CD4-positive, alpha-beta memory T cell (primary cell): Measurements from ENCODE around the gene TTC19. TPM values are rescaled to one million over a fixed set of nuclear protein-coding genes. Genes with fewer than 3 reads are reported as not detected.

Experiments
- CTCF ChIA-PET: fragments of 350-600 bp; sonication (Branson Sonifier 250); formaldehyde crosslinking; loops from one replicate; lab custom pipeline; 2021; ENCODE audit warnings: inconsistent platforms; ENCODE audit not compliant: partially characterized antibody; lab: Charles Lee
- POLR2A ChIA-PET: fragments of 350-600 bp; sonication (Branson Sonifier 250); formaldehyde crosslinking; loops from one replicate; lab custom pipeline; 2021; ENCODE audit not compliant: partially characterized antibody; lab: Charles Lee
- DNase-seq, 5 donors: peaks; one replicate each; pipeline versions ENCODE4 v3.0.0 to v3.0.0-alpha.2; 2020 to 2022; ENCODE audit warnings: mixed read lengths in 1 of 5
- H3K27ac ChIP-seq: one replicate; pipeline ENCODE4 v1.7.0; 2013; ENCODE audit warnings: low read depth, low read length
- H3K27me3 ChIP-seq: 2 replicates; pipeline ENCODE4 v1.7.0; 2013; ENCODE audit warnings: mild to moderate bottlenecking, low read length, moderate library complexity; ENCODE audit not compliant: insufficient read depth
- H3K36me3 ChIP-seq: 2 replicates; pipeline ENCODE4 v1.7.0; 2013; ENCODE audit warnings: mild to moderate bottlenecking, low read length, moderate library complexity; ENCODE audit not compliant: insufficient read depth
- H3K4me1 ChIP-seq: 2 replicates; pipeline ENCODE4 v1.7.0; 2013; ENCODE audit warnings: mild to moderate bottlenecking, low read length, moderate library complexity; ENCODE audit not compliant: insufficient read depth
- H3K4me3 ChIP-seq, 2 donors: one replicate each; pipeline ENCODE4 v1.7.0; 2013; ENCODE audit warnings: low read length in 2 of 2, mild to moderate bottlenecking in 1 of 2
- H3K9me3 ChIP-seq, 2 donors: one replicate each; pipeline ENCODE4 v1.7.0; 2013; ENCODE audit warnings: low read length in 2 of 2, control low read depth in 1 of 2; ENCODE audit not compliant: control insufficient read depth in 1 of 2
- H3K27ac Mint-ChIP-seq, 7 donors: one replicate each; pipeline ENCODE4 v1.8.0; 2020 to 2021; ENCODE audit warnings: mixed read lengths in 7 of 7, mild to moderate bottlenecking in 6 of 7, inconsistent platforms in 3 of 7, moderate library complexity in 3 of 7
- H3K27me3 Mint-ChIP-seq, 2 donors: one replicate each; pipeline ENCODE4 v1.8.0; 2020 to 2021; ENCODE audit warnings: mixed read lengths in 2 of 2
- H3K36me3 Mint-ChIP-seq, 2 donors: one replicate each; pipeline ENCODE4 v1.8.0; 2020 to 2021; ENCODE audit warnings: mixed read lengths in 2 of 2, inconsistent platforms in 1 of 2, mild to moderate bottlenecking in 1 of 2
- H3K4me1 Mint-ChIP-seq, 4 donors: one replicate each; pipeline ENCODE4 v1.8.0; 2020 to 2021; ENCODE audit warnings: mixed read lengths in 4 of 4, mild to moderate bottlenecking in 1 of 4
- H3K4me3 Mint-ChIP-seq, 8 donors: one replicate each; pipeline ENCODE4 v1.8.0; 2020 to 2021; ENCODE audit warnings: mixed read lengths in 8 of 8, mild to moderate bottlenecking in 7 of 8, moderate library complexity in 6 of 8, inconsistent platforms in 3 of 8
- H3K9me3 Mint-ChIP-seq, 8 donors: one replicate each; pipeline ENCODE4 v1.8.0; 2020 to 2021; ENCODE audit warnings: mixed read lengths in 8 of 8, mild to moderate bottlenecking in 5 of 8, inconsistent platforms in 3 of 8, moderate library complexity in 1 of 8
- intact Hi-C: fragments of 100-400 bp; cut with micrococcal nuclease; formaldehyde crosslinking; loops from one replicate; pipeline ENCODE4 v1.15.1; 2023
- polyA plus RNA-seq, 2 donors: library from polyadenylated mRNA; unstranded; fragments of 300-500 nt; fragmentation: Illumina TruSeq; gene quantifications; one replicate each; pipeline ENCODE4 v1.2.3, GENCODE V29; 2021
- total RNA-seq, 2 experiments: library from RNA; stranded (reverse); gene quantifications; one replicate each; pipeline ENCODE4 v1.2.3, GENCODE V29; 2021

The TTC19 gene
- total and polyA plus RNA-seq, 4 experiments from 2014 or later, result 34.1 to 61.4 (median 37.1) TPM

DNA sequence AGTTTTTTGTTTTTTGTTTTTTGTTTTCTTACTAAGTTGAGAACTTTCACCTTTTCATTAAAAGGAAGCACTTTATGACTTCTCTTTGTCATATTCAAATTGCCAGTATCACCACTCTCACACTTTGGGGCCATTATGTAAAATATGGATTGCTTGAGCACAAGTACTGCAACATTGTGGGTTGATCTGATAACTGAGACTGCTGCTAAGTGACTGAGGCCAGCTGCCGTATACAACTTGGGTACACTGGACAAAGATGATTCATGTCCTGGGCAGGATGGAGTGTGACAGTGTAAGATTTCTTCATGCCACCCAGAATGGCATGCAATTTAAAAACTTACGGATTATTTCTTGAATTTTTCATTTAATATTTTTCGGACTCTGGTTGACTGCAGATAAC, 7.8 kb downstream of the TTC19 start:
- CTCF ChIA-PET, result no interaction called here

DNA sequence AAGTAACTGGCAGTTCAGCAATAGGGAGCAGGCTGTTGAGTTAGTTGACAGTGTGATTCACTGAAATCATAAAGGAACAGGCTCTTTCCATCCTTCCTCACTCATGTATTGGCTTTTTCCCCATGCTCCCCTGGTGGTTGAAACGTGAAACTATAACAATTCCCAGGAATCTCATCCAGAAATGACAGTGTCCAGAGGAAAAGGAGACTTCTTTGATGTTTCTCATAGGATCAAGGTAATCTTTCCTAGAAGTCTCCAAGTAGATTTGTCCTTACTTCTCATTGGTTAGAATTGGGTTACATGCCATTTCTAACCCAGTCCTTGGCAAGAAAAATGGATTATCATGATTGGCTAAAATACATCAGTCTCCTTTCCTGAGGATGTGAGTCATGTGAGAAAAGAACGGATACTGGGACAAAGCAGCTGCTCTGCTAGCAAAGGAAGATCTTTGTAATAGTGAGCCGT, 14.4 kb downstream of the TTC19 start:
- no peak for DNase-seq
- peaks cover 14% of the 10 kb centered on the region for H3K36me3 ChIP-seq
- intact Hi-C loops, result no loop called here
- H3K9me3 ChIP-seq, result no peaks in the 10 kb centered on the region
- no peak overlapping the region for H3K4me3 ChIP-seq
- peak overlapping the region in 1 of 7 donors; percentile 48 for H3K27ac Mint-ChIP-seq
- no peaks in the 10 kb centered on the region for H3K27me3 Mint-ChIP-seq
- H3K4me1 Mint-ChIP-seq, result peaks cover 8 to 26% (median 17%) of the 10 kb centered on the region in 4 donors
- H3K9me3 Mint-ChIP-seq, result peaks cover 0 to 2% (median 0%) of the 10 kb centered on the region in 8 donors
- H3K4me3 Mint-ChIP-seq, result no peak overlapping the region
- H3K36me3 Mint-ChIP-seq, result peaks cover 30 to 62% of the 10 kb centered on the region in 2 donors
- CTCF ChIA-PET, result interaction anchor here (1.1 to 1.3 kb wide), 2 partner anchors 9 to 13 kb away, joined by 4 read pairs; no protein-coding TSS in a partner anchor
- no peaks in the 10 kb centered on the region for H3K4me1 ChIP-seq
- POLR2A ChIA-PET, result no interaction called here
- H3K27me3 ChIP-seq, result no peaks in the 10 kb centered on the region
- no peak overlapping the region for H3K27ac ChIP-seq

More for the DNA sequence above, 7.8 kb downstream of the TTC19 start:
- Histone ChIP-seq H3K27ac (no peak overlapping the region), H3K36me3 (peaks cover 52% of the 10 kb centered on the region), H3K9me3 (no peaks in the 10 kb centered on the region), H3K27me3 (no peaks in the 10 kb centered on the region), H3K4me3 (no peak overlapping the region), H3K4me1 (peaks cover 5% of the 10 kb centered on the region)
- no peak for DNase-seq
- H3K36me3 Mint-ChIP-seq, result peaks cover 67 to 81% of the 10 kb centered on the region in 2 donors
- intact Hi-C loops, result no loop called here
- no peaks in the 10 kb centered on the region for H3K27me3 Mint-ChIP-seq
- H3K9me3 Mint-ChIP-seq, result peaks cover 0 to 2% (median 0%) of the 10 kb centered on the region in 8 donors
- POLR2A ChIA-PET, result interaction anchor here (0.8 kb wide), 1 partner anchor 8 kb away, joined by 3 read pairs; the partner anchor contains the start of genes TTC19 and ZSWIM7
- no peak overlapping the region for H3K4me3 Mint-ChIP-seq
- H3K4me1 Mint-ChIP-seq, result peaks cover 14 to 29% (median 22%) of the 10 kb centered on the region in 4 donors
- H3K27ac Mint-ChIP-seq, result no peak overlapping the region

DNA sequence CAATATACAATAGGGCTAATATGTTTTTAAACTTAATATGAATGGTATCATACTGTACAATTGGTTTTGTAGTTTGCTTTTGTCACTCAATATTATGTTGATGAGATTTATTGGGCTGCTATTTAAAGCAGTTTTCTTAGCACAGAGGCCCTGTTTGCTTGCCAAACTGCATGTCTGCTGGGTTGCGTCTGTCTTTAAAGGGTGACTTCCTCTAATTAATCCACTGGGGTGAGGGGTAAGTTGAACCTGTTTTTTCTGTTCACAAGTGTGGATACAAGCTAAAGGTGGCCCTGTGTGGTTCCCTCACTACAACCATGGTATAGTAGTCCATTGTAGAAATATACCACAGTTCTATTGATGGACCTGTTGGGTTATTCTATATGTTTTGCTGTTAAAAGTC, 19.7 kb downstream of the TTC19 start:
- H3K36me3 Mint-ChIP-seq, result peaks cover 21 to 65% of the 10 kb centered on the region in 2 donors
- intact Hi-C loops, result no loop called here
- H3K4me3 Mint-ChIP-seq, result no peak overlapping the region

DNA sequence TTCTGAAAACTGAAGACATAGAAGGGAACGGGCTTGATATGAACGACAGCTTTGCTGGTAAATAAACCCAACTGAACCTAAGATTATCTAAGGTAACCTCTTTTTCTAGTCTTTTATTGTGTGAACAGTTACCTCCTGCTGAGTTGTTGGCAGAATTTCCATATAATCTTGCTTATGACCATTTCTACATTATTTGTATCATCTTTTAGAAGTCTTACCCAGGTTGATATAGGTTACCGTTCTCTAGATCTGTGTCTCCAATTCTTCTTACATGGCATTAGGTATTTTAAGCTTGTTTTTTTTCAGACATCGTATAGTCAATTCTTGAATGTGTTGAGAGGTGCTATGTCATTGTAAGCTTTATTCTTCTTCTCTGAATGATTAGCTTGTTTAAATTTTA, 24.3 kb downstream of the TTC19 start:
- Mint-ChIP-seq H3K27ac (peak overlapping the region in 4 of 7 donors; percentile 8 to 56 (median 24)), H3K36me3 (peaks cover 47 to 78% of the 10 kb centered on the region in 2 donors)
- POLR2A ChIA-PET, result no interaction called here

More for the DNA sequence above, 19.7 kb downstream of the TTC19 start:
- Mint-ChIP-seq H3K27ac (peak overlapping the region in 1 of 7 donors; percentile 71), H3K4me1 (peaks cover 10 to 26% (median 12%) of the 10 kb centered on the region in 4 donors), H3K27me3 (no peaks in the 10 kb centered on the region), H3K9me3 (no peaks in the 10 kb centered on the region)
- DNase-seq, result no peak
- Histone ChIP-seq H3K36me3 (peaks cover 22% of the 10 kb centered on the region), H3K27me3 (no peaks in the 10 kb centered on the region), H3K4me3 (no peak overlapping the region), H3K4me1 (no peaks in the 10 kb centered on the region), H3K9me3 (no peaks in the 10 kb centered on the region), H3K27ac (no peak overlapping the region)
- ChIA-PET POLR2A (no interaction called here), CTCF (no interaction called here)

DNA sequence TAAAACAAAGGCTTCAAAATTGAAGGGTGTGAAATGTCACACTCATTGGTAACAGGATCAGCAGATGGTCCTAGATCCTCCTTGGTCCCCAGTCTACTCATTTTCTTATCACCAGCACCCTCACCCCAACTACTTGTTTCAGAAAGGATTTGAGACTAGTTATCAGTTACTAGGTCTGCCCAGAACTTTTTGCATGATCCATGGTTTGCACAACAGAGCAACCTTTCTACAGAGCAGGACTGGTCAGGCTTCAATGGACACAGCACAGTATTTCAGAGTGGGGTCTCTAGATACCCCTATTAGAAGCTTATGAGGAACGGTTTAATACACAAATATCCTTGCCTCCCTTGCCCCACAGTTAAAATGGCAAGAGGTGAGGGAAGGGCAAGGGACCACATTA, 25.6 kb downstream of the TTC19 start:
- no peak overlapping the region for H3K4me3 Mint-ChIP-seq
- intact Hi-C loops, result no loop called here
- Histone ChIP-seq H3K4me3 (no peak overlapping the region), H3K27me3 (no peaks in the 10 kb centered on the region), H3K9me3 (no peaks in the 10 kb centered on the region), H3K4me1 (peaks cover 11% of the 10 kb centered on the region), H3K27ac (no peak overlapping the region), H3K36me3 (peaks cover 57% of the 10 kb centered on the region)
- H3K27me3 Mint-ChIP-seq, result no peaks in the 10 kb centered on the region
- H3K36me3 Mint-ChIP-seq, result peaks cover 56 to 78% of the 10 kb centered on the region in 2 donors
- peak overlapping the region in 2 of 7 donors; percentile 60 to 77 for H3K27ac Mint-ChIP-seq
- DNase-seq, result no peak
- H3K4me1 Mint-ChIP-seq, result peaks cover 9 to 30% (median 18%) of the 10 kb centered on the region in 4 donors
- CTCF ChIA-PET, result no interaction called here
- peaks cover 0 to 2% (median 0%) of the 10 kb centered on the region in 8 donors for H3K9me3 Mint-ChIP-seq
- POLR2A ChIA-PET, result interaction anchor here (1.5 kb wide), 1 partner anchor 14 kb away, joined by 3 read pairs; no protein-coding TSS in a partner anchor

More for the DNA sequence above, 24.3 kb downstream of the TTC19 start:
- CTCF ChIA-PET, result no interaction called here
- no peak for DNase-seq
- H3K9me3 Mint-ChIP-seq, result peaks cover 0 to 2% (median 0%) of the 10 kb centered on the region in 8 donors
- H3K4me1 Mint-ChIP-seq, result peaks cover 11 to 30% (median 18%) of the 10 kb centered on the region in 4 donors
- Histone ChIP-seq H3K36me3 (peaks cover 49% of the 10 kb centered on the region), H3K27ac (no peak overlapping the region), H3K4me1 (peaks cover 11% of the 10 kb centered on the region), H3K9me3 (no peaks in the 10 kb centered on the region), H3K27me3 (no peaks in the 10 kb centered on the region), H3K4me3 (no peak overlapping the region)
- no peak overlapping the region for H3K4me3 Mint-ChIP-seq
- H3K27me3 Mint-ChIP-seq, result no peaks in the 10 kb centered on the region
- intact Hi-C loops, result no loop called here

DNA sequence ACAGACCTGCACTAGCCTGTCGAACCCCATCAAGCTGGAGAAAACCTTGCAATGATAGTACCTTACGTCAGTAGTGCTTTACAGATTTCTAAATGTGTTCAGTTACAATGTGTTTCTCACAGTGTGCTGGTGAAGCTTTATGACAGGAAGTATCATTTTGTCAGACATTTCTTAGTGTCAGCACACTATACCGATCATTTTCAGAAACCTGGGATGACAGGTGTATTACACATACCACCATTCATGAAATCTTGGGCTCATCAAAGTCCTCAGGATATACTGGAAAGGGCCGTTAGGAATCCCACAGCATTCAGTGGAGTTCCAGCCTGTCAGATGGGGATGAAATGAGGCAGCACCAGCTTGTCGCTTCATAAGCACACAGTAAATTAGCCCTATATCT, 27.3 kb downstream of the TTC19 start:
- Mint-ChIP-seq H3K4me3 (no peak overlapping the region), H3K9me3 (peaks cover 0 to 2% (median 0%) of the 10 kb centered on the region in 8 donors), H3K36me3 (peaks cover 64 to 85% of the 10 kb centered on the region in 2 donors), H3K27ac (peak overlapping the region in 5 of 7 donors; percentile 68 to 90 (median 87)), H3K4me1 (peaks cover 7 to 22% (median 15%) of the 10 kb centered on the region in 4 donors), H3K27me3 (no peaks in the 10 kb centered on the region)
- ChIA-PET CTCF (no interaction called here), POLR2A (interaction anchor here (1.0 kb wide), 1 partner anchor 28 kb away, joined by 3 read pairs; the partner anchor contains the start of genes TTC19 and ZSWIM7)
- H3K27me3 ChIP-seq, result no peaks in the 10 kb centered on the region
- no peak for DNase-seq
- no peaks in the 10 kb centered on the region for H3K9me3 ChIP-seq
- no peak overlapping the region for H3K27ac ChIP-seq
- peaks cover 11% of the 10 kb centered on the region for H3K4me1 ChIP-seq
- intact Hi-C loops, result no loop called here
- no peak overlapping the region for H3K4me3 ChIP-seq
- peaks cover 64% of the 10 kb centered on the region for H3K36me3 ChIP-seq

DNA sequence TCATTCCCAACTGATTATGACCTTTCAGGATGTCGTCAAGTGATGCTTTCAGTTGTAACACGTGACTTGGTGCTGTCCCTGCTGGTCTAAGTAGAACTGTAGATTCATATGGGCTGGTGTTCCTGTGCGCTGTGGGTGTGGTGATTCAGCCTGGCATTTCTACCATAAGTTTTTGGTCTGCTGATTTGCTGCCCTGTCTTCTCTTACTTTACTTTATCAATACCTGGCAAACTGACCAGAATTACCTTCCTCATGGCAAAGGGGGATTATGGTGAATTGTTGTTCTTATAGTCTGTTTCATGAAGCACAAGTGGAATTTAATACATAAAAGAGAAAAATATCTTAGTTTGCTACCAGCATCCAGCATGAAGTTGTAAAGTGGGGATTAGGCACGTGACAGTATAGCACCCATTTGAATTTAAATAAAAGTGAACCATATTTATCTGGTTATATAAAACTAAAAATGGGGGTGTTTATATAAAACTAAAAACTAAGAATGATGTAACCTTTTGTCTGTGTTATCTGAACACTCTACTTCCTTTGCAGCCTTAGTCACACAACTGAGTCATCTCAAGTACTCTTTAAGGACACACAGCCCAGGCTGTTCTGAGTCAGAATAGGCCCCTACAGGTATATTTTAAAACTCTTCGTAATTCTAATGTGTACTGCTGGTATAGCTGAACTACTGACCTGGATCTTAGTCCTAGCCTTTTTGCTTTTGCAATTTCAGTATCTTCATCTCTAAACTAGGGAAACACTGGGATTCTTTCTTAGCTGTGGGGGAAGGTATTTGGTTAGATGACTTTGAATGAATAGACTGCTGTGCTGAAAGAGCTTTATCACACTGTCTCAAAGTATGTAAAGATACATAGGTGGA, 28.3 kb downstream of the TTC19 start:
- Histone ChIP-seq H3K9me3 (no peaks in the 10 kb centered on the region), H3K27me3 (no peaks in the 10 kb centered on the region), H3K27ac (peak overlapping the region; percentile 27), H3K4me3 (no peak overlapping the region), H3K36me3 (peaks cover 74% of the 10 kb centered on the region), H3K4me1 (peaks cover 11% of the 10 kb centered on the region)
- POLR2A ChIA-PET, result interaction anchor here (0.6 kb wide), 1 partner anchor 28 kb away, joined by 3 read pairs; the partner anchor contains the start of gene TTC19
- Mint-ChIP-seq H3K9me3 (peaks cover 0 to 2% (median 0%) of the 10 kb centered on the region in 8 donors), H3K27me3 (no peaks in the 10 kb centered on the region), H3K27ac (peak overlapping the region; percentile 48 to 90 (median 87)), H3K4me3 (no peak overlapping the region), H3K36me3 (peaks cover 73 to 88% of the 10 kb centered on the region in 2 donors), H3K4me1 (peaks cover 6 to 16% (median 15%) of the 10 kb centered on the region in 4 donors)
- DNase-seq, result peak in 4 of 5 donors; percentile 6 to 61 (median 12)
- intact Hi-C loops, result no loop called here
- CTCF ChIA-PET, result no interaction called here
